ENCODE results near the gene KRTAP1-5. TPM values are rescaled to one million over a fixed set of nuclear protein-coding genes. Genes with fewer than 3 reads are reported as not detected.
"Not testable (repeated sequence)": the region's sequence is repeated elsewhere in the genome, so short reads cannot be mapped to it uniquely, and the experiment has no call there.

The KRTAP1-5 gene
- total and polyA plus RNA-seq, 4 donors = not detected

DNA sequence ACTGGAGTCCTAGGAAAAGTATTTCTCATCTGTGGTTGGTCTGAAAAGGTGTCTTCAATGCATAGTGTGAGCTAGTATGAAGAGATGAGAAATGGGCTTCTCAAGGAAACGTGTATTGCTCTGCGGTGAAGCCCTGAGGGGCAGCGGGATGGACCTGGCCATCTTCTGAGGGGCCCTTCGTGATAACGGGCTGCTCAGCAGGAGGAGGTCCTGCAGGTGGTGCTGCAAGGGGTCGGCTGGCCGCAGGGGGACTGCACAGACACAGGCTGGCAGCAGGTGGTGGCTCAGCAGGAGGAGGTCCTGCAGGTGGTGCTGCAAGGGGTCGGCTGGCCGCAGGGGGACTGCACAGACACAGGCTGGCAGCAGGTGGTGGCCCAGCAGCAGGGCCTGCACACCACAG, 27.5 kb upstream of the KRTAP1-5 start:
- not testable (repeated sequence) for H3K27ac ChIP-seq (ENCODE audit: low read depth in 1 of 2, low read length in 2 of 2); H3K27me3 ChIP-seq (ENCODE audit: control insufficient read depth in 4 of 4, insufficient read depth in 4 of 4, low read length in 3 of 4); H3K9me3 ChIP-seq (ENCODE audit: control insufficient read depth in 4 of 4, low read length in 3 of 4); H3K4me1 ChIP-seq (ENCODE audit: control insufficient read depth in 4 of 4, insufficient read depth in 4 of 4, low read length in 3 of 4); H3K36me3 ChIP-seq (ENCODE audit: control insufficient read depth in 4 of 4, insufficient read depth in 3 of 4, low read depth in 1 of 4, low read length in 3 of 4); H3K4me3 ChIP-seq (ENCODE audit: low read depth in 1 of 3, low read length in 3 of 3); DNase-seq (ENCODE audit: low spot score); H3K9ac ChIP-seq (ENCODE audit: low read depth in 1 of 2, low read length in 2 of 2)
- WGBS = 60% methylated on average over 9 of the region's 9 CpGs

GRCh38 chr17:41054025-41054424, 27.0 kb upstream of the KRTAP1-5 start:
- TF ChIP-seq, protein P1, sequence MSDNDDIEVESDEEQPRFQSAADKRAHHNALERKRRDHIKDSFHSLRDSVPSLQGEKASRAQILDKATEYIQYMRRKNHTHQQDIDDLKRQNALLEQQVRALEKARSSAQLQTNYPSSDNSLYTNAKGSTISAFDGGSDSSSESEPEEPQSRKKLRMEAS (IDR thresholded peaks at IDR 0.05) = no peak
- TF ChIP-seq FOXA1 (IDR thresholded peaks at IDR 0.05) = no peak
- TF ChIP-seq JUND (IDR thresholded peaks at IDR 0.05) = no peak
- TF ChIP-seq ZBTB33 (IDR thresholded peaks at IDR 0.05) = no peak
- TF ChIP-seq, protein P2, sequence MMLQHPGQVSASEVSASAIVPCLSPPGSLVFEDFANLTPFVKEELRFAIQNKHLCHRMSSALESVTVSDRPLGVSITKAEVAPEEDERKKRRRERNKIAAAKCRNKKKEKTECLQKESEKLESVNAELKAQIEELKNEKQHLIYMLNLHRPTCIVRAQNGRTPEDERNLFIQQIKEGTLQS (IDR thresholded peaks at IDR 0.05) = no peak
- TF ChIP-seq TAF1 (conservative IDR thresholded peaks at IDR 0.05) = no peak
- no peak for TF ChIP-seq CTCF (IDR thresholded peaks at IDR 0.05; ENCODE audit: low read depth, low read length, missing input control)
- no peak for TF ChIP-seq FOXA2 (IDR thresholded peaks at IDR 0.05)
- TF ChIP-seq, protein P3, sequence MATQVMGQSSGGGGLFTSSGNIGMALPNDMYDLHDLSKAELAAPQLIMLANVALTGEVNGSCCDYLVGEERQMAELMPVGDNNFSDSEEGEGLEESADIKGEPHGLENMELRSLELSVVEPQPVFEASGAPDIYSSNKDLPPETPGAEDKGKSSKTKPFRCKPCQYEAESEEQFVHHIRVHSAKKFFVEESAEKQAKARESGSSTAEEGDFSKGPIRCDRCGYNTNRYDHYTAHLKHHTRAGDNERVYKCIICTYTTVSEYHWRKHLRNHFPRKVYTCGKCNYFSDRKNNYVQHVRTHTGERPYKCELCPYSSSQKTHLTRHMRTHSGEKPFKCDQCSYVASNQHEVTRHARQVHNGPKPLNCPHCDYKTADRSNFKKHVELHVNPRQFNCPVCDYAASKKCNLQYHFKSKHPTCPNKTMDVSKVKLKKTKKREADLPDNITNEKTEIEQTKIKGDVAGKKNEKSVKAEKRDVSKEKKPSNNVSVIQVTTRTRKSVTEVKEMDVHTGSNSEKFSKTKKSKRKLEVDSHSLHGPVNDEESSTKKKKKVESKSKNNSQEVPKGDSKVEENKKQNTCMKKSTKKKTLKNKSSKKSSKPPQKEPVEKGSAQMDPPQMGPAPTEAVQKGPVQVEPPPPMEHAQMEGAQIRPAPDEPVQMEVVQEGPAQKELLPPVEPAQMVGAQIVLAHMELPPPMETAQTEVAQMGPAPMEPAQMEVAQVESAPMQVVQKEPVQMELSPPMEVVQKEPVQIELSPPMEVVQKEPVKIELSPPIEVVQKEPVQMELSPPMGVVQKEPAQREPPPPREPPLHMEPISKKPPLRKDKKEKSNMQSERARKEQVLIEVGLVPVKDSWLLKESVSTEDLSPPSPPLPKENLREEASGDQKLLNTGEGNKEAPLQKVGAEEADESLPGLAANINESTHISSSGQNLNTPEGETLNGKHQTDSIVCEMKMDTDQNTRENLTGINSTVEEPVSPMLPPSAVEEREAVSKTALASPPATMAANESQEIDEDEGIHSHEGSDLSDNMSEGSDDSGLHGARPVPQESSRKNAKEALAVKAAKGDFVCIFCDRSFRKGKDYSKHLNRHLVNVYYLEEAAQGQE (IDR thresholded peaks at IDR 0.05) = no peak
- TF ChIP-seq YY1 (IDR thresholded peaks at IDR 0.05) = no peak
- TF ChIP-seq GABPA (IDR thresholded peaks at IDR 0.05 in 1 of 2, conservative IDR thresholded peaks at IDR 0.05 in 1 of 2) = no peak
- TF ChIP-seq RXRA (IDR thresholded peaks at IDR 0.05) = no peak
- no peak for TF ChIP-seq HNF4G (IDR thresholded peaks at IDR 0.05)
- WGBS = 87% methylated on average over 4 of the region's 4 CpGs
- Histone ChIP-seq H3K36me3 (ENCODE audit: control insufficient read depth in 4 of 4, insufficient read depth in 3 of 4, low read depth in 1 of 4, low read length in 3 of 4) (no peaks in the 10 kb centered on the region), H3K27ac (ENCODE audit: low read depth in 1 of 2, low read length in 2 of 2) (no peak overlapping the region), H3K9me3 (ENCODE audit: control insufficient read depth in 4 of 4, low read length in 3 of 4) (no peaks in the 10 kb centered on the region), H3K4me3 (ENCODE audit: low read depth in 1 of 3, low read length in 3 of 3) (no peak overlapping the region), H3K4me1 (ENCODE audit: control insufficient read depth in 4 of 4, insufficient read depth in 4 of 4, low read length in 3 of 4) (no peaks in the 10 kb centered on the region), H3K27me3 (ENCODE audit: control insufficient read depth in 4 of 4, insufficient read depth in 4 of 4, low read length in 3 of 4) (no peaks in the 10 kb centered on the region), H3K9ac (ENCODE audit: low read depth in 1 of 2, low read length in 2 of 2) (no peak overlapping the region)
- no peak for DNase-seq (ENCODE audit: low spot score)

All from liver (tissue), 9 donors.